HG03103 (cell line): ENCODE measurements around the gene SYT14.
"Not testable (repeated sequence)": the region's sequence is repeated elsewhere in the genome, so short reads cannot be mapped to it uniquely, and the experiment has no call there.

Experiments used
- ATAC-seq: cut with Tn5 transposase; IDR thresholded peaks from one replicate; pipeline ENCODE4 v1.9.1; 2021; ENCODE audit warnings: low read depth; ENCODE audit not compliant: unreplicated experiment

SYT14 gene

DNA sequence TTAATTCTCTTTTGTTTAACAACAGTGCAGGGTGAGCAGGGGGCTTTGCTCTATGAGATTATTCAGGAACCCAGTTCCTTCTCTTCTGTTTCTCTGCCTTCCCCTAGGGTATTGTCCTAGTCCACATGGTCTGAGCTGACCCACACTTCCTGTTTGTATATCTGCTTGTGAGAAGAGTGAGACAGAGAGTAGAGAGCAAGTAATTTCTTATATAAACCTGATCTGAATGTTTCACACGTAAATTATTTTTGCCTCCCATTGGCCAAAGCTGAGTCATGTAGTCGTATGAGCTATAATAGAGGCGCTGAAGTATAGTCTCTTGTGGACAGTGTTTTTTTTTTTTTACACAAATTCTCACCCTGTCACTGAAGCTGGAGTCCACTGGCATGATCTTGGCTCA, 160.3 kb downstream of the SYT14 start:
- ATAC-seq = no peak

- no peak for ATAC-seq
Measured at GRCh38 chr1:210099921-210100320, 161.9 kb downstream of the SYT14 start.

GRCh38 chr1:210104103-210104502, 166.1 kb downstream of the SYT14 start:
- no peak for ATAC-seq

GRCh38 chr1:210112906-210113305, 174.9 kb downstream of the SYT14 start:
- not testable (repeated sequence) for ATAC-seq

GRCh38 chr1:210117198-210117597, 179.2 kb downstream of the SYT14 start:
- no peak for ATAC-seq

DNA sequence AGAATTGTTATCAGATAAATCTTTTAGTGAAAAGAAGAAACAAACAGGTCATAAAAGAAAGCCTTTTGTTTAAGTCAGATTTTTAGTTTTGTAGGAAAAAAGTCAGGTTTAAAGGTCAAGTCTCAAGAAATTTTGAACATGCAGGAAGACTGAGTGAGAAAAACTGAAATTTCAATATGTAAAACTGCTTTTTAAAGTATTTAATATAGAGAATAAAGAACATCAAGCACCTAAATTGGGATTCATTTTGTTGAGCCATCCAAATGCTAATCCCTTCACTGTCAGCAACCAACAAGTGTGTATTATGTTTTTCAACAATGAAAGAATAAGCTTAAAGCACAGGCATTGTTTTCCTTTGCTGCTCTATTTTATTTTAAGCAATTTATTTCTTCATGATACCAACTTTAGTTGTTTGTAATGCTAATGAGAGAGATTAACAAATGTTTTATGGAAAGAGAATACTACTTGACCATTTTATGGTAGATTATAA, 179.7 kb downstream of the SYT14 start:
- no peak for ATAC-seq

- ATAC-seq = no peak
Measured at GRCh38 chr1:210123383-210123782, 185.4 kb downstream of the SYT14 start.

GRCh38 chr1:210123924-210124589, 186.0 kb downstream of the SYT14 start:
- no peak for ATAC-seq

- ATAC-seq = no peak
Measured at GRCh38 chr1:210124736-210125135, 186.7 kb downstream of the SYT14 start.

DNA sequence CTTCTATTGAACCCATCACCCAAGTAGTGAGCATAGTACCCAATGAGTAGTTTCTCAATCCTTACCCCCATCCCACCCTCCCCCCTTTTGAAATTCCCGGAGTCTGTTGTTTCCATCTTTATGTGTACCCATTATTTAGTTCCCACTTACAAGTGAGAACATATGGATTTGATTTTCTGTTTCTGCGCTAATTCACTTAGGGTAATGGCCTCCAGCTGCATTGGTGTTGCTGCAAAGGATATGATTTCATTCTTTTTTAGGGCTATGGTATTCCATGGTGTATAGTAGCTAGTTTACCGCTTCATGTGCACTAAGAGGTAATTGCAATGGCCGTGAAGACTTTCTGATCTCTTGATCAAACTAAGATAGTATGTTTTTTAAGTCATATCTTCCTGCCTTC, 187.1 kb downstream of the SYT14 start:
- ATAC-seq = no peak

- ATAC-seq = no peak
Measured at GRCh38 chr1:210129092-210129491, 191.1 kb downstream of the SYT14 start.

DNA sequence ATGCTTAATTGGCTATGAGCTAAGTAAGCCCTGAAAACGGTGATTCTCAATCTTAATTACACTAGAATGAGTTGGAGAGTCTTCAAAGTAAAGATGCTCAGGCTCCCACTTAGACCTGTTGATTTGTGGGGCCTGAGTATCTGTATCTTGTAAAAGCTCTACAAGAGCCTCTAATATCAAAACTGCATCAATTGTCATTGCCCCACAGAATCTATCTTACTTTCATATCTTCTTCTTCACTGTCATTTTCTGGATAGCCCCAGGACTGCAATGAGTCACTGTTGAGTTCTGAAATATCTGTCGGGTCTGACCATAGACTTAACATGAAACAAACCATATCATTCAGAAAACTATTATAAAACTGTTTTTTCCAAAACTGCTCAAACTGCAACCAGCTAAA, 191.7 kb downstream of the SYT14 start:
- no peak for ATAC-seq

DNA sequence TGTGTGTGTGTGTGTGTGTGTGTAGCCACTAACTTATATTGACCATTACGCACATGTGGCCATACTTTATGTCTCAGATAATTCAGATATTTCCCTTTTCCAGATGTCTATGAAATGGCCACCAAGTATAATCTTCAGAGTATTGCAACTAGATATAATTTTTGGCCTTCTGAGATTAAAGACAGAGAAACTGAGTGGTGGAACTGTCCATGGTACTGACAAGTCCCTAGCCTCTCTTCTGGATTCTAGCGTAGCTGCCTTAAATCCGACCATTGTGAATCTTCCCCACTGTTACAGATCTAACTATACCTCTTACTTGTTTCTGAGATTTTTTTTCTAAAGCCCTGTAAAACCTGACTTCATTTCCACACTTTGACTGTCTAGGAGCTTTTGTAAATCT, 194.6 kb downstream of the SYT14 start:
- ATAC-seq = no peak

DNA sequence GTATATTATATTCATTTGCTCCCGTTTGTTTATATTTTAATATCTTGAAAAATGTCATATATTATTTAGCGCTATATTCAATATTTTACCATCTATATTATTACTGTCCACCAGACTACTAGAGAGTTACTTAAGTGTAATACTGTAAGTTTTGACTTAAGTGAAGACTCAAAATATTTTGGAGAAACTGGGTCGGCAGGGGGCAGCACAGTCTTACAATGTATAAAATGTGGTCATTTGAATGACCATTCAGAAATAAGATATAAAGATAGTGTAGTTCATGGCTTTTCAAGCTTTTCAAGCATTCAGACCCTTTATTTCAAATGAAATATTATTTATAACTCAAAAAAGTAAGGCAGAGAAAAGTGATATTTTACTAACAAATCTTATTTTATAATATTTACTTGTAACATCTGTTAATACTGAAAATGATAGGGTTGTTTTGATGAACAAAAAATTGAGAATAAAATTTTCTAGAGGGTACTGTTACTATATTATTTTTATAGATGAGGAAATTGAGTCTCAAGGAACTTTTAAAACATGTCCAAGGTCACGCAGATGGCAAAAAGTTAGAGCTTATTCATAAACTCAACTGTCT, 205.5 kb downstream of the SYT14 start:
- no peak for ATAC-seq

GRCh38 chr1:210144736-210145135, 206.7 kb downstream of the SYT14 start:
- no peak for ATAC-seq

DNA sequence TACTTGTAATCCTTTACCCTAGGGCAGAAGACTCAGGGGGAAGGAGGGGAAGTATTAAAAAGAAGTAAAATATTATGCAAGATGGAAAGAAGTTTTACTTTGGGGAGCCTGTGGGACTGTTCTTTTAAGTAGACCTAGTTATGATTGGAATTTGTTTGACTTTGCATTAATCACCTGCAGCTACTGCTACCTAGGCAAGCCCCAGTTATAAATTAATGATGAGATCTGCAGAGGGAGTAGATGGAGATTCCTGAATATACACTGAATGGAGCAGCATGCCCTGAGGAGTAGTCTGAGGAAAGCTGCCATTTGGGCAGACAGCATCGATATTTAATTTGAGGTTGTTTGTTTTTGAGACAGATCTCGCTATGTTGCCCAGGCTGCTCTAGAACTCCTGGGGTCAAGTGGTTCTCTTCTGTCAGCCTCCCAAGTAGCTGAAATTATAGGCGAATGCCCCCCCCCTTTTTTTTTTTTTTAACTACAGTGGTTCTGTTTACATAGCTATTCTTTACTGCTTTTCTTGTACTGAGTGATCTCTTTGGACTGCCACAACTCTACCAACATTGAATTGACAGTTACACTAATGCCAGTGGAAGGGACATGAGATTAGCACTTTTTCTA, 213.1 kb downstream of the SYT14 start:
- ATAC-seq = no peak

DNA sequence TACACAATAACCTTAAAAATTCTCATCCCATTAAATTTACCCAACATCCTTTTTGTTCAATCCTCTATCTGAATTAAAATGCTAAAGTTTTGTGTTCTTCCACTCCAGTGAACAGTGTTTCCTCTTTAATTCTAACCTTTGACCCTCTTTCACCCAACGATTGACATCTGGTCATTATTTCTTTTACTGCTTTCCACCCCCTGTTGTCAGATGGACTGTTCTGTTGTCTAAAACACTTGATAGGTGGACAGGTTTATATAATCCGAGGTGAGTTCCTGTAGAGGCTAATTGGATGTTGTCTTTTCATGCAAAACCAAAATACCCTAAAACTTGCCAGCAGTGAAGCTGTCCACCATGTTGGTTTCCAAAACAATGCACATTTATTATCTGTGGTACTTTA, 221.2 kb downstream of the SYT14 start:
- ATAC-seq = no peak

GRCh38 chr1:210170220-210170619, 232.2 kb downstream of the SYT14 start:
- ATAC-seq = no peak

DNA sequence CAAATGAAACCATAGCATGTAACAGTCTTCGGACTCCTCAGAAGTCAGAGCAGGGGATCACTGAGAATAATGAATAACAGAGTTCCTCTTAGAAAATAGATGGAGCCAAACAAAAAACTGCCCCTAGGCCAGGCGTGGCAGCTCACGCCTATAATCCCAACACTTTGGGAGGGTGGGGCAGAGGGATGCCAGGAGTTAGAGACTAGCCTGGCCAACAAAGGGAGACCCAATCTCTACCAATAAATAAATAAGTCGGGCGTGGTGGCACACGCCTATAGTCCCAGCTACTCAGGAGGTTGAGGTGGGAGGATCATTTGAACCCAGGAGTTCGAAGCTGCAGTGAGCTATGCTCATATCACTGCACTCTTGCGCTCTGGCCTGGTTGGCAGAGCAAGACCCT, 236.1 kb downstream of the SYT14 start:
- ATAC-seq = no peak

- ATAC-seq = no peak
Measured at GRCh38 chr1:210185063-210185462, 247.0 kb downstream of the SYT14 start.

- not testable (repeated sequence) for ATAC-seq
Measured at GRCh38 chr1:210187849-210188606, 250.0 kb downstream of the SYT14 start.
